GM20000 (cell line): Measurements from ENCODE around the gene GUCY1A2.

Experiments used
- DNase-seq: peaks from one replicate; pipeline ENCODE4 v3.0.0; 2012; ENCODE audit warnings: low spot score
- CTCF ChIP-seq: IDR thresholded peaks from 2 replicates; pipeline ENCODE4 v1.5.1; 2012; ENCODE audit warnings: mild to moderate bottlenecking, control low read depth; ENCODE audit errors: extremely low read depth, missing control alignments

Gene GUCY1A2

GRCh38 chr11:106983991-106984390 lies 34.3 kb downstream of the GUCY1A2 start:
- TF ChIP-seq CTCF, result no peak
- DNase-seq, result no peak

- no peak for DNase-seq
- no peak for TF ChIP-seq CTCF
These were observed 35.0 kb downstream of the GUCY1A2 start for GRCh38 chr11:106983261-106983660.

GRCh38 chr11:106974831-106975230 lies 43.4 kb downstream of the GUCY1A2 start:
- DNase-seq, result no peak
- no peak for TF ChIP-seq CTCF

- no peak for DNase-seq
- TF ChIP-seq CTCF, result no peak
These were observed 46.4 kb downstream of the GUCY1A2 start for GRCh38 chr11:106971864-106972263.

- no peak for DNase-seq
These were observed 48.5 kb downstream of the GUCY1A2 start for GRCh38 chr11:106969644-106970355.

GRCh38 chr11:106962995-106963394 lies 55.3 kb downstream of the GUCY1A2 start:
- TF ChIP-seq CTCF, result no peak
- DNase-seq, result no peak

More at GRCh38 chr11:106969644-106970355, 48.5 kb downstream of the GUCY1A2 start:
- no peak for TF ChIP-seq CTCF

- no peak for DNase-seq
- no peak for TF ChIP-seq CTCF
These were observed 56.8 kb downstream of the GUCY1A2 start for GRCh38 chr11:106961518-106961917.
